Thyroid gland (tissue), 4 donors: Measurements from ENCODE around the gene MARCHF9.

Experiments
- POLR2A ChIP-seq, 2 donors: fragments of 450-650 bp; IDR thresholded peaks; one replicate each; pipeline ENCODE4 v1.6.1; 2017; ENCODE audit warnings: antibody characterized with exemption in 2 of 2, mild to moderate bottlenecking in 2 of 2, moderate library complexity in 1 of 2
- TF ChIP-seq, protein P1 (sequence below), 6 experiments: fragments of 200-600 bp in 3 of 6; fragments of 450-650 bp in 3 of 6; sonication (generic) in 3 of 6; IDR thresholded peaks; one replicate each; pipeline ENCODE4 v1.5.1; 2016 to 2019; ENCODE audit warnings: antibody characterized with exemption in 6 of 6, mild to moderate bottlenecking in 2 of 6, inconsistent platforms in 1 of 6, moderate library complexity in 1 of 6

DNA sequence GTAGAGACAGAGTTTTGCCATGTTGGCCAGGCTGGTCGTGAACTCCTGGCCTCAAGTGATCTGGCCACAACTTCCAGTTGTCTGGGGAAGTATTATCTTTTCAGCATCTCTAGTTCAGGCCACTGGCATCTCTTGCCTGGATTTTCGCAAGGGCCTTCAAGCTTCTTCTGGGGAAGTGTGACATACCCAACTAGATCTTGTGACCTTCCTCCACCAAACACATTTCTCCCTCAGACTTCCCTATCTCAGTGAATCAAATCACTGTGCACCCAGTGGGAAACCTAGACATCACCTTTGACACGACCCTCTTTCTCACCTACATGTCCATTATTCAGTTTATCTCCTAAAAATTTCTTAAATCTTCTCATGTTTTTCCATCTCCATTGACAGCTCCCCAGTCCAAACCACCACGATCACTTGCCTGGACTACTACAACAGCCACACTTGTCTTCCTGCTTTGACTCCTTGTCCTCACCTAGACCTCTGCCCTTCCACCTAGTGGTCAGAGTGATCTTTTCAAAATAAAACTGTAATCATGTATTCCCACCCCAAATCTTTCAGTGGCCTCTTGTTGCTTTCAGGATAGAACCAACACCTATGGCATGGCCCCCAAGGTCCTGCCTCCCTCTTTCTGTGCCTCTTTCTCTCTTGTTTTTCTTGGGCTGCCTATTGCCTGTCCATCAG lies 20.8 kb downstream of the MARCHF9 start:
- TF ChIP-seq, protein P1, sequence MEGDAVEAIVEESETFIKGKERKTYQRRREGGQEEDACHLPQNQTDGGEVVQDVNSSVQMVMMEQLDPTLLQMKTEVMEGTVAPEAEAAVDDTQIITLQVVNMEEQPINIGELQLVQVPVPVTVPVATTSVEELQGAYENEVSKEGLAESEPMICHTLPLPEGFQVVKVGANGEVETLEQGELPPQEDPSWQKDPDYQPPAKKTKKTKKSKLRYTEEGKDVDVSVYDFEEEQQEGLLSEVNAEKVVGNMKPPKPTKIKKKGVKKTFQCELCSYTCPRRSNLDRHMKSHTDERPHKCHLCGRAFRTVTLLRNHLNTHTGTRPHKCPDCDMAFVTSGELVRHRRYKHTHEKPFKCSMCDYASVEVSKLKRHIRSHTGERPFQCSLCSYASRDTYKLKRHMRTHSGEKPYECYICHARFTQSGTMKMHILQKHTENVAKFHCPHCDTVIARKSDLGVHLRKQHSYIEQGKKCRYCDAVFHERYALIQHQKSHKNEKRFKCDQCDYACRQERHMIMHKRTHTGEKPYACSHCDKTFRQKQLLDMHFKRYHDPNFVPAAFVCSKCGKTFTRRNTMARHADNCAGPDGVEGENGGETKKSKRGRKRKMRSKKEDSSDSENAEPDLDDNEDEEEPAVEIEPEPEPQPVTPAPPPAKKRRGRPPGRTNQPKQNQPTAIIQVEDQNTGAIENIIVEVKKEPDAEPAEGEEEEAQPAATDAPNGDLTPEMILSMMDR (IDR thresholded peaks at IDR 0.05): no peak
- TF ChIP-seq POLR2A (IDR thresholded peaks at IDR 0.05): no peak
